Trophoblast cell (in vitro differentiated cells and primary cell): ENCODE results near the gene GARNL3.

Experiments used
- DNase-seq, 2 donors: peaks; one replicate each; pipeline ENCODE4 v3.0.0-alpha.2; 2016
- H2AFZ ChIP-seq: 2 replicates; pipeline ENCODE4 v1.6.1; 2013; ENCODE audit warnings: low read length, moderate library complexity, mild to moderate bottlenecking; ENCODE audit not compliant: insufficient read depth, poor library complexity
- H2AK5ac ChIP-seq: 2 replicates; pipeline ENCODE4 v1.6.1; 2013; ENCODE audit warnings: mild to moderate bottlenecking, low read length
- H2BK120ac ChIP-seq: 2 replicates; pipeline ENCODE4 v1.6.1; 2013; ENCODE audit warnings: low read length, mild to moderate bottlenecking, moderate library complexity; ENCODE audit not compliant: insufficient read depth, poor library complexity
- H2BK12ac ChIP-seq: 2 replicates; pipeline ENCODE4 v1.6.1; 2013; ENCODE audit warnings: mild to moderate bottlenecking, low read length, moderate library complexity
- H2BK5ac ChIP-seq: 2 replicates; pipeline ENCODE4 v1.6.1; 2013; ENCODE audit warnings: low read length, low read depth, moderate library complexity, mild to moderate bottlenecking; ENCODE audit not compliant: poor library complexity
- H3K14ac ChIP-seq: 2 replicates; pipeline ENCODE4 v1.6.1; 2013; ENCODE audit warnings: mild to moderate bottlenecking, low read length
- H3K18ac ChIP-seq: 2 replicates; pipeline ENCODE4 v1.6.1; 2013; ENCODE audit warnings: mild to moderate bottlenecking, low read length
- H3K23ac ChIP-seq: 2 replicates; pipeline ENCODE4 v1.6.1; 2013; ENCODE audit warnings: low read length
- H3K27ac ChIP-seq: 2 replicates; pipeline ENCODE4 v1.5.1; 2013; ENCODE audit warnings: low read depth, mild to moderate bottlenecking, inconsistent platforms, low read length, moderate library complexity
- H3K27me3 ChIP-seq: 2 replicates; pipeline ENCODE4 v1.6.1; 2013; ENCODE audit warnings: inconsistent platforms, mild to moderate bottlenecking, low read length, moderate library complexity; ENCODE audit not compliant: insufficient read depth
- H3K36me3 ChIP-seq, 2 experiments: 1 replicate in 1 of 2; 2 replicates in 1 of 2; pipeline ENCODE4 v1.6.1; 2013; ENCODE audit warnings: low read length in 2 of 2, mild to moderate bottlenecking in 2 of 2, moderate library complexity in 1 of 2; ENCODE audit not compliant: insufficient read depth in 2 of 2, control insufficient read depth in 1 of 2
- H3K4ac ChIP-seq: 2 replicates; pipeline ENCODE4 v1.6.1; 2013; ENCODE audit warnings: low read depth, mild to moderate bottlenecking, low read length, moderate library complexity
- H3K4me1 ChIP-seq, 2 experiments: 1 replicate in 1 of 2; 2 replicates in 1 of 2; pipeline ENCODE4 v1.6.1; 2013; ENCODE audit warnings: low read length in 2 of 2, mild to moderate bottlenecking in 2 of 2, moderate library complexity in 1 of 2; ENCODE audit not compliant: insufficient read depth in 2 of 2, control insufficient read depth in 1 of 2
- H3K4me2 ChIP-seq: 2 replicates; pipeline ENCODE4 v1.6.1; 2013; ENCODE audit warnings: inconsistent platforms, mild to moderate bottlenecking, low read length, moderate library complexity
- H3K4me3 ChIP-seq: 2 replicates; pipeline ENCODE4 v1.5.1; 2013; ENCODE audit warnings: mild to moderate bottlenecking, low read depth, low read length, inconsistent platforms
- H3K79me1 ChIP-seq: one replicate; pipeline ENCODE4 v1.6.1; 2013; ENCODE audit warnings: low read length
- H3K79me2 ChIP-seq: 2 replicates; pipeline ENCODE4 v1.6.1; 2013; ENCODE audit warnings: low read length, mild to moderate bottlenecking; ENCODE audit not compliant: control insufficient read depth, insufficient read depth, poor library complexity
- H3K9ac ChIP-seq: 2 replicates; pipeline ENCODE4 v1.6.1; 2013; ENCODE audit warnings: mild to moderate bottlenecking, low read length
- H3K9me3 ChIP-seq: 2 replicates; pipeline ENCODE4 v1.6.1; 2013; ENCODE audit warnings: low read depth, mild to moderate bottlenecking, control low read depth, inconsistent platforms, low read length; ENCODE audit not compliant: insufficient read depth
- H4K12ac ChIP-seq: 2 replicates; pipeline ENCODE4 v1.6.1; 2013; ENCODE audit warnings: low read depth, mild to moderate bottlenecking, low read length, moderate library complexity
- H4K8ac ChIP-seq: 2 replicates; pipeline ENCODE4 v1.6.1; 2013; ENCODE audit warnings: low read depth, mild to moderate bottlenecking, low read length, moderate library complexity
- H4K91ac ChIP-seq: one replicate; pipeline ENCODE4 v1.6.1; 2013; ENCODE audit warnings: low read depth, mild to moderate bottlenecking, low read length, moderate library complexity
- WGBS: extraction: QIAGEN DNeasy Blood & Tissue Kit; methylation state at CpG from one replicate; pipeline ENCODE4 v1.1.7; 2013; ENCODE audit warnings: missing lambda C conversion rate; ENCODE audit not compliant: insufficient read length, insufficient coverage; ENCODE audit errors: extremely low coverage; 5-methylcytosine and 5-hydroxymethylcytosine counted together

GARNL3 gene

GRCh38 chr9:127406799-127407491 is 142.4 kb downstream of the GARNL3 start:
- Histone ChIP-seq H3K9ac (no peak overlapping the region), H3K9me3 (no peaks in the 10 kb centered on the region), H3K4ac (no peak overlapping the region), H3K27me3 (no peaks in the 10 kb centered on the region), H2BK12ac (no peak overlapping the region), H2BK5ac (no peak overlapping the region), H3K79me2 (no peaks in the 10 kb centered on the region), H3K4me2 (no peak overlapping the region), H3K14ac (no peak overlapping the region), H3K36me3 (peaks cover 53 to 56% of the 10 kb centered on the region in 2 experiments), H2AFZ (no peak overlapping the region), H3K27ac (no peak overlapping the region), H3K18ac (no peak overlapping the region), H4K91ac (no peak overlapping the region), H3K4me3 (no peak overlapping the region), H2AK5ac (no peak overlapping the region), H3K79me1 (no peaks in the 10 kb centered on the region), H3K4me1 (peaks cover 0 to 3% of the 10 kb centered on the region in 2 experiments), H3K23ac (no peak overlapping the region), H4K8ac (no peak overlapping the region), H4K12ac (no peak overlapping the region), H2BK120ac (no peak overlapping the region)
- no CpG with 5 or more reads among the region's 13 CpGs for WGBS
- DNase-seq, result no peak

- peaks cover 50 to 53% of the 10 kb centered on the region in 2 experiments for H3K36me3 ChIP-seq
- H3K9ac ChIP-seq, result no peak overlapping the region
- H3K27ac ChIP-seq, result no peak overlapping the region
- no peak overlapping the region for H3K18ac ChIP-seq
- H4K91ac ChIP-seq, result no peak overlapping the region
- DNase-seq, result no peak
- H3K79me2 ChIP-seq, result no peaks in the 10 kb centered on the region
- no peak overlapping the region for H3K4ac ChIP-seq
- H3K79me1 ChIP-seq, result no peaks in the 10 kb centered on the region
- H2BK5ac ChIP-seq, result no peak overlapping the region
- H3K14ac ChIP-seq, result no peak overlapping the region
- no peak overlapping the region for H3K4me2 ChIP-seq
- WGBS, result no CpG with 5 or more reads among the region's 6 CpGs
- H4K8ac ChIP-seq, result no peak overlapping the region
- H2BK120ac ChIP-seq, result no peak overlapping the region
- no peak overlapping the region for H3K4me3 ChIP-seq
- H4K12ac ChIP-seq, result no peak overlapping the region
- no peaks in the 10 kb centered on the region for H3K27me3 ChIP-seq
- H3K9me3 ChIP-seq, result no peaks in the 10 kb centered on the region
- no peak overlapping the region for H3K23ac ChIP-seq
- no peak overlapping the region for H2AFZ ChIP-seq
- no peak overlapping the region for H2BK12ac ChIP-seq
- peaks cover 0 to 3% of the 10 kb centered on the region in 2 experiments for H3K4me1 ChIP-seq
- no peak overlapping the region for H2AK5ac ChIP-seq
Measured at GRCh38 chr9:127407492-127407843, 142.9 kb downstream of the GARNL3 start.

GRCh38 chr9:127411122-127411521 is 146.5 kb downstream of the GARNL3 start:
- WGBS, result no CpG with 5 or more reads among the region's 4 CpGs
- peaks cover 3 to 6% of the 10 kb centered on the region in 2 experiments for H3K4me1 ChIP-seq
- no peak overlapping the region for H2BK120ac ChIP-seq
- H3K23ac ChIP-seq, result no peak overlapping the region
- H3K27ac ChIP-seq, result no peak overlapping the region
- H3K27me3 ChIP-seq, result no peaks in the 10 kb centered on the region
- no peak overlapping the region for H3K9ac ChIP-seq
- no peak overlapping the region for H4K91ac ChIP-seq
- no peak overlapping the region for H2AFZ ChIP-seq
- H3K4me2 ChIP-seq, result no peak overlapping the region
- DNase-seq, result no peak
- H3K14ac ChIP-seq, result no peak overlapping the region
- H3K4me3 ChIP-seq, result no peak overlapping the region
- H2BK12ac ChIP-seq, result no peak overlapping the region
- H2AK5ac ChIP-seq, result no peak overlapping the region
- no peak overlapping the region for H4K8ac ChIP-seq
- no peak overlapping the region for H3K4ac ChIP-seq
- H4K12ac ChIP-seq, result no peak overlapping the region
- H3K9me3 ChIP-seq, result no peaks in the 10 kb centered on the region
- no peaks in the 10 kb centered on the region for H3K79me2 ChIP-seq
- H3K79me1 ChIP-seq, result no peaks in the 10 kb centered on the region
- H3K36me3 ChIP-seq, result peaks cover 17 to 19% of the 10 kb centered on the region in 2 experiments
- no peak overlapping the region for H3K18ac ChIP-seq
- no peak overlapping the region for H2BK5ac ChIP-seq

- WGBS, result no CpG with 5 or more reads among the region's 4 CpGs
Measured at GRCh38 chr9:127415141-127415540, 150.6 kb downstream of the GARNL3 start.

More at GRCh38 chr9:127415141-127415540, 150.6 kb downstream of the GARNL3 start:
- no peaks in the 10 kb centered on the region for H3K79me2 ChIP-seq
- H3K4me3 ChIP-seq, result no peak overlapping the region
- H3K9me3 ChIP-seq, result no peaks in the 10 kb centered on the region
- H3K79me1 ChIP-seq, result no peaks in the 10 kb centered on the region
- no peak overlapping the region for H3K14ac ChIP-seq
- H3K27me3 ChIP-seq, result no peaks in the 10 kb centered on the region
- no peak overlapping the region for H4K91ac ChIP-seq
- no peak overlapping the region for H2BK5ac ChIP-seq
- H3K23ac ChIP-seq, result no peak overlapping the region
- H2BK120ac ChIP-seq, result no peak overlapping the region
- H3K27ac ChIP-seq, result no peak overlapping the region
- DNase-seq, result no peak
- H2AFZ ChIP-seq, result no peak overlapping the region
- no peak overlapping the region for H4K8ac ChIP-seq
- peaks cover 5 to 15% of the 10 kb centered on the region in 2 experiments for H3K4me1 ChIP-seq
- no peak overlapping the region for H2BK12ac ChIP-seq
- H3K18ac ChIP-seq, result no peak overlapping the region
- H2AK5ac ChIP-seq, result no peak overlapping the region
- no peak overlapping the region for H3K4me2 ChIP-seq
- no peak overlapping the region for H3K9ac ChIP-seq
- no peak overlapping the region for H4K12ac ChIP-seq
- H3K36me3 ChIP-seq, result peaks cover 4% of the 10 kb centered on the region in 2 experiments
- H3K4ac ChIP-seq, result no peak overlapping the region
